OCI-LY1 (cell line): ENCODE results near the gene PLGRKT.
"Not testable (repeated sequence)": the region's sequence is repeated elsewhere in the genome, so short reads cannot be mapped to it uniquely, and the experiment has no call there.

Experiments
- H2AFZ ChIP-seq: fragments of 200-600 bp; sonication (generic), shearing (Covaris generic); 2 replicates; pipeline ENCODE4 v1.6.0; 2014; ENCODE audit warnings: antibody characterized with exemption, mild to moderate bottlenecking, low read length
- H3F3A ChIP-seq: fragments of 200-600 bp; sonication (generic), shearing (Covaris generic); 2 replicates; pipeline ENCODE4 v1.6.0; 2014; ENCODE audit warnings: mild to moderate bottlenecking, antibody characterized with exemption, low read length, moderate library complexity; ENCODE audit not compliant: insufficient read depth
- H3K27ac ChIP-seq: fragments of 200-600 bp; sonication (generic); 2 replicates; pipeline ENCODE4 v1.5.1; 2014; ENCODE audit warnings: low read length, mixed run types, mild to moderate bottlenecking, low read depth; ENCODE audit not compliant: poor library complexity, severe bottlenecking
- H3K27me3 ChIP-seq: fragments of 200-600 bp; sonication (generic); 2 replicates; pipeline ENCODE4 v1.6.0; 2014; ENCODE audit warnings: antibody characterized with exemption, mild to moderate bottlenecking, low read length, moderate library complexity; ENCODE audit not compliant: insufficient read depth
- H3K36me3 ChIP-seq: fragments of 200-600 bp; sonication (generic); 2 replicates; pipeline ENCODE4 v1.6.1; 2014; ENCODE audit warnings: mild to moderate bottlenecking, antibody characterized with exemption, low read length, moderate library complexity, mixed read lengths; ENCODE audit not compliant: insufficient read depth
- H3K4me1 ChIP-seq: fragments of 200-600 bp; sonication (generic); 2 replicates; pipeline ENCODE4 v1.5.1; 2014; ENCODE audit warnings: mild to moderate bottlenecking, low read length, moderate library complexity; ENCODE audit not compliant: insufficient read depth, severe bottlenecking
- H3K4me2 ChIP-seq: fragments of 200-600 bp; sonication (generic), shearing (Covaris generic); 2 replicates; pipeline ENCODE4 v1.6.1; 2014; ENCODE audit warnings: low read length
- H3K4me3 ChIP-seq: fragments of 200-600 bp; sonication (generic); 2 replicates; pipeline ENCODE4 v1.5.1; 2014; ENCODE audit warnings: low read length, low read depth, mild to moderate bottlenecking, mixed read lengths; ENCODE audit not compliant: poor library complexity, severe bottlenecking
- H3K79me2 ChIP-seq: fragments of 200-600 bp; shearing (Covaris generic); 2 replicates; pipeline ENCODE4 v1.6.1; 2016; ENCODE audit warnings: mixed run types, low read length, mixed read lengths; ENCODE audit not compliant: insufficient read depth
- H3K9ac ChIP-seq: fragments of 200-600 bp; sonication (generic), shearing (Covaris generic); 2 replicates; pipeline ENCODE4 v1.6.1; 2014; ENCODE audit warnings: mild to moderate bottlenecking, low read length, mixed read lengths
- H3K9me2 ChIP-seq: fragments of 200-600 bp; sonication (generic), shearing (Covaris generic); 2 replicates; pipeline ENCODE4 v1.6.1; 2014; ENCODE audit warnings: low read depth, mild to moderate bottlenecking, low read length, mixed read lengths
- H3K9me3 ChIP-seq: fragments of 200-600 bp; shearing (Covaris generic); 2 replicates; pipeline ENCODE4 v1.6.1; 2014; ENCODE audit warnings: low read length, mixed read lengths
- H4K20me1 ChIP-seq: fragments of 200-600 bp; sonication (generic), shearing (Covaris generic); 2 replicates; pipeline ENCODE4 v1.6.0; 2016; ENCODE audit warnings: mild to moderate bottlenecking, low read length; ENCODE audit not compliant: insufficient read depth
- CTCF ChIP-seq: fragments of 200-600 bp; sonication (generic), shearing (Covaris generic); IDR thresholded peaks from 2 replicates; pipeline ENCODE4 v1.5.1; 2017; ENCODE audit warnings: mild to moderate bottlenecking, antibody characterized with exemption, low read length, moderate library complexity, mixed read lengths
- EZH2 ChIP-seq: fragments of 200-600 bp; sonication (generic), shearing (Covaris generic); IDR thresholded peaks from 2 replicates; pipeline ENCODE4 v1.8.0; 2017; ENCODE audit warnings: borderline replicate concordance, mixed run types, mild to moderate bottlenecking, antibody characterized with exemption, low read length, moderate library complexity, mixed read lengths

Gene PLGRKT

GRCh38 chr9:5466766-5467165, 29.0 kb upstream of the PLGRKT start:
- no peaks in the 10 kb centered on the region for H3K4me1 ChIP-seq
- H3K79me2 ChIP-seq: no peaks in the 10 kb centered on the region
- no peaks in the 10 kb centered on the region for H3F3A ChIP-seq
- no peak overlapping the region for H2AFZ ChIP-seq
- no peaks in the 10 kb centered on the region for H3K27me3 ChIP-seq
- no peaks in the 10 kb centered on the region for H3K9me3 ChIP-seq
- no peak overlapping the region for H3K4me2 ChIP-seq
- no peaks in the 10 kb centered on the region for H4K20me1 ChIP-seq
- no peak overlapping the region for H3K9ac ChIP-seq
- TF ChIP-seq EZH2 (no peak), CTCF (no peak)
- no peak overlapping the region for H3K4me3 ChIP-seq
- no peak overlapping the region for H3K27ac ChIP-seq
- H3K36me3 ChIP-seq: no peaks in the 10 kb centered on the region
- H3K9me2 ChIP-seq: no peaks in the 10 kb centered on the region

- H2AFZ ChIP-seq: no peak overlapping the region
- TF ChIP-seq EZH2: no peak
- no peak for TF ChIP-seq CTCF
- no peak overlapping the region for H3K4me2 ChIP-seq
- H3K9me2 ChIP-seq: no peaks in the 10 kb centered on the region
- H3F3A ChIP-seq: no peaks in the 10 kb centered on the region
- H3K4me1 ChIP-seq: no peaks in the 10 kb centered on the region
- H3K79me2 ChIP-seq: no peaks in the 10 kb centered on the region
- H3K9me3 ChIP-seq: no peaks in the 10 kb centered on the region
- H3K4me3 ChIP-seq: no peak overlapping the region
- no peaks in the 10 kb centered on the region for H4K20me1 ChIP-seq
- no peak overlapping the region for H3K27ac ChIP-seq
- no peaks in the 10 kb centered on the region for H3K27me3 ChIP-seq
- no peaks in the 10 kb centered on the region for H3K36me3 ChIP-seq
- H3K9ac ChIP-seq: no peak overlapping the region
Observed at GRCh38 chr9:5466005-5466404, 28.3 kb upstream of the PLGRKT start.

- not testable (repeated sequence) for H3K4me2 ChIP-seq, H3K27me3 ChIP-seq, H2AFZ ChIP-seq, H3K9ac ChIP-seq, H3K9me2 ChIP-seq, H3K9me3 ChIP-seq, H3K79me2 ChIP-seq, H3F3A ChIP-seq, H3K27ac ChIP-seq, H3K4me3 ChIP-seq, H3K36me3 ChIP-seq, H3K4me1 ChIP-seq, H4K20me1 ChIP-seq
Observed at GRCh38 chr9:5464831-5465330, 27.2 kb upstream of the PLGRKT start.

- no peak for TF ChIP-seq CTCF
- TF ChIP-seq EZH2: no peak
- Histone ChIP-seq H3K9me3 (no peaks in the 10 kb centered on the region), H2AFZ (no peak overlapping the region), H3K4me2 (no peak overlapping the region), H3K27me3 (no peaks in the 10 kb centered on the region), H3K4me1 (no peaks in the 10 kb centered on the region), H3K79me2 (no peaks in the 10 kb centered on the region), H4K20me1 (no peaks in the 10 kb centered on the region), H3K4me3 (no peak overlapping the region), H3K9me2 (no peaks in the 10 kb centered on the region), H3K36me3 (no peaks in the 10 kb centered on the region), H3K9ac (no peak overlapping the region), H3K27ac (no peak overlapping the region), H3F3A (no peaks in the 10 kb centered on the region)
Observed at GRCh38 chr9:5460157-5460556, 22.4 kb upstream of the PLGRKT start.
